GM21737 (cell line): ENCODE data around the gene COQ7.

ENCODE experiments used
- ATAC-seq: cut with Tn5 transposase; IDR thresholded peaks from one replicate; pipeline ENCODE4 v1.9.1; 2021; ENCODE audit warnings: mild to moderate bottlenecking, moderate library complexity; ENCODE audit not compliant: unreplicated experiment

Gene COQ7

DNA sequence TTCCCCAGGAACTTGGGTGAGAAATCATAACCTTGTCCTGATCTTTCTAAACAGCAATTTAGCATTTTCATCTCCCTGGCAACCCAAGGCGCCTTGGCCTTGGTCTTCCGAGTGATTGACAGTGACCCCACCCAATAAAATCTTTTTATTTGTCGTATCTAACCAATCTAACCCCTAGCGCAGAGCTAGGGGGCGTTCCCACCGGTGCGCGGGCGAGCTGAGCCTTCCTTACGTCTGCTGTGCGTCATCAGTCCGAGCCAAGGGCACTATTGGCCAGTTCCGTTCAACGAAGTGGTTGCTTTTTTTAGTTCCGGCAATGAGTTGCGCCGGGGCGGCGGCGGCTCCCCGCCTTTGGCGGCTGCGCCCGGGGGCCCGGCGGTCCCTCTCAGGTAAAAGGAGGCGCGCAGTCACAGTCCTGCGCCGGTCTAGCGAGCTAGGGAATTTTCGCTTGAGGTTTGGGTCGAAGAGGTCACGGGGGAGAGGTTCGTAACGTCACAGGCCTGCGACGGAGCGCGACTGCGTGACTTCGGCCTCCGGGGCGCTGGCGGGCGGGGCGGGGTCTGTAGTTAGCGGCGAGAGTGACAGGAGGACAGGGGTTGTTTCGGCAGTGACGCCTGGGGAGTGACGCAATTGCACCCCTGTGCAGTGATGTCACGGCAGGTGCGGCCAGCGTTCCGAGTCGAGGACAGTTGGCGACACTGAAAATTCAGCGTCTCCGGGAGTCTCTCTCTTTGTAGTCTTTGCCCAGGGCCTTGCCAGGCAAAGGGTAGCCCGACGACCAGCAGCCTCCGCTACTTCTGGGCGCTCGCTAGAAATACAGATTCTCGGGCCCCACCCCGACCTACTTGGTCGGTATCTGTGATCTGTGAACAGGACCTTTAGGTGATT, at the start of gene COQ7:
TSS of gene COQ7 (plus strand) at position 266 of the 888 bp plus-strand sequence. CDS start at position 317, 51 bp downstream.
- ATAC-seq: peak; percentile 83

- ATAC-seq: no peak
Observed at GRCh38 chr16:19020689-19021088, 46.7 kb upstream of the COQ7 start.

DNA sequence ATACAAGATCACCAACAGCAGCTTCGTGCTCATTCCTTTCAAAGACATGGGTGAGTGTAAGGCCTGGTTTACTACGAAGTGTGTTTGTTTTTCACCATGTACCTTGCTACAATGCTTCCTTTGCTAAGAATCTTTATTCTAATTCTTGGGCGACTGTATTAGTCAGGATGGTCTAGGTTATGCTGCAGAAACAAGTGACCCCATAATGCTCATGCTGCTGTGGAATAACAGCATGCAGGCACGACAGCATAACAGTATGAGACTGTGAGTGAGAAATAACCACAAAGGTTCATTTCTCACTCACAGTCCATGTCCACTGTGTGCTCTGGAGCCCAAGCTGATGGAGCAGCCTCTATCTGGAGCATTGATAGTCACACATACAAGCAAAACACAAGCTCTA, 45.7 kb upstream of the COQ7 start:
- ATAC-seq: no peak

DNA sequence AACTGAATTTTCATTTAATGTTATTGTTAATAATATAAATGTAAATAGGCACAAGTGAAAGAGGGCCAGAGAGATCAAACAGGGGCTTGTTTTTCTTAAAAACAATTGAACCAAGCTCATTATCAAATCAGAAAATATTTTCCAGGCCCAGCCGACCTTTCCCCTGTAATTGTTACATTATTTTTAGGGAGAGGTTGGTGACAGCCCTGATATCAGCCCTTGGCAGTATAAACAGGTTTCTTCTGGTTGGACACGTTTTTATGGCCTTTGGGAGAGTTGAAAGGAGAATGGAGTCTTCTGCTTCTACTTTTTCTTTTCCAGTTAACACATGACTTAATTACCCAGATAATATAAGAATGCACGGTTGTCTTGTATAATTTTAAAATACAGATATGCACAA, 40.0 kb upstream of the COQ7 start:
- ATAC-seq: no peak

DNA sequence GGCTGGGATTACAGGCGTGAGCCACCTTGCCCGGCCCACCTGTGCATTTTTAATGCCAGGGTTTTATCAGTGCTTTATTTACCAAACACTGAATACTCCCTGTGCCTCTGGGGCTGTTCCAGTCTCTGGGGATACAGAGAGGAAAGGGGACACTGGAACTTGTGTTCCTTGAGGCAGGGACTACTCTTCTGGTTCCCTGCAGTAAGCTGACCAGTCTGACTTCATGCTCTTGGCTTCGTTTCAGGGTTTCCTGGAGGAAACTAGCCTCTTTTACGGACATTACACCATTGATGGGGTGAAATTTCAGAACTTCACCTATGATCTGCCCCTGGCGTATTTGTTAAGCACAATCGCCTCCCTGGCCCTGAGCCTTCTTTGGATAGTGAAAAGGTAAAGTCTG, 37.4 kb upstream of the COQ7 start:
- ATAC-seq: no peak

DNA sequence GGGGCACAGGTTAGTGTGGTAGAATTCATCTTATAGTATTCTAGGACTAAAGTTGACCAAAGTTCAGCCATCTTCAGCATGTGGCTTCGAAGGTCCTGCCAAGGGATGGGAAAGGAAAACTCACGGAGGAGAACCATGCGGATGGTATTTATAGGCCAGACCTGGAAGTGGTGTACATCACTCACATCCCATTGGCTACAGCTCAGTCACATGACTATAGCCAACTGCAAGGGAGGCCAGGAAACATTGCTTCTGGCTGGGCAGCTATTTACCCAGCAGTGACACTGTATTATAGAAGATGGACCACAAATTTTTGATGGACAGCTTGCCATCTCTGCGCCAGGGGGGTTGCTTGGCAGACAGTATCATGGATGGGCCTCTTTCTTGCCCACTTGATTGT, 35.7 kb upstream of the COQ7 start:
- ATAC-seq: no peak

DNA sequence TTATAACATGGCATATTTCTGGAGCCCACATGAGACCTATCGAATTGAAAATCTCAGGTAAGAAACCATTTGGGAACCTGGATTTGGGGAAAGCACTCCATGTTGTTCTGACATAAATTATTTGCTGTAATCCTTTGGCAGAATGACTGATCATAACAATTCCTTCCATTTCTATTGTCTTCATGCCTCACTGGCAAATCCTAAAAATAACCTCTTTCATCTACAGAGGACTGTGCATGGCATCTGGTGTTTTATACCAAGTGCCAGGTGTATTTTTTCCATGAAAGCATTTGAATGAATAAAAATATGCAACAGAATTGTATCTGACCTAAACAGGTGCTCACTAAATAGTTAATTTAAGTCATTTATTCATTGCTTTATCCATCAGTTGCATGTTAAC, 33.7 kb upstream of the COQ7 start:
- ATAC-seq: no peak

DNA sequence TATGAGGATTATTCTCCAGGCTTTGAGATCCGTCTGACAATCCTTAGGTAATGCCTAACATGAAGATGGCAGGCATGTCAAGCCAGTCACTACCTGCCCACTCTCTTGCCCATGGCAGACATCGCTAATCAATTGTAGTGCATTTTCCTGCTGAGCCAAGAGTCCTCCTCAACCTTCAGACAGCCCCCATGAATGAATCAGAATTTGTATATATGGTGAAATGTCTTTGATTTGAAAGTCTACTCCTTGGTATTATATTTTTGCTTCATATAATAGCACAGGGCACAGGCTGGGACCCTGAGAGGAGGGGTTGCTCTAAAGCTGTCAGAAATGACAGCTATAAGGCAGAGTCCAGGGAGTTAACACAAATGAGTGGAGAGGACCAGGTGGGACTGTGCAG, 27.0 kb upstream of the COQ7 start:
- no peak for ATAC-seq

- no peak for ATAC-seq
Observed at GRCh38 chr16:19044769-19045168, 22.6 kb upstream of the COQ7 start.

GRCh38 chr16:19046062-19046461, 21.4 kb upstream of the COQ7 start:
- ATAC-seq: no peak

- ATAC-seq: no peak
Observed at GRCh38 chr16:19062706-19063105, 4.7 kb upstream of the COQ7 start.

- no peak for ATAC-seq
Observed at GRCh38 chr16:19066988-19067348, 446 bp upstream of the COQ7 start.

- no peak for ATAC-seq
Observed at GRCh38 chr16:19068237-19068815, 912 bp downstream of the COQ7 start.

DNA sequence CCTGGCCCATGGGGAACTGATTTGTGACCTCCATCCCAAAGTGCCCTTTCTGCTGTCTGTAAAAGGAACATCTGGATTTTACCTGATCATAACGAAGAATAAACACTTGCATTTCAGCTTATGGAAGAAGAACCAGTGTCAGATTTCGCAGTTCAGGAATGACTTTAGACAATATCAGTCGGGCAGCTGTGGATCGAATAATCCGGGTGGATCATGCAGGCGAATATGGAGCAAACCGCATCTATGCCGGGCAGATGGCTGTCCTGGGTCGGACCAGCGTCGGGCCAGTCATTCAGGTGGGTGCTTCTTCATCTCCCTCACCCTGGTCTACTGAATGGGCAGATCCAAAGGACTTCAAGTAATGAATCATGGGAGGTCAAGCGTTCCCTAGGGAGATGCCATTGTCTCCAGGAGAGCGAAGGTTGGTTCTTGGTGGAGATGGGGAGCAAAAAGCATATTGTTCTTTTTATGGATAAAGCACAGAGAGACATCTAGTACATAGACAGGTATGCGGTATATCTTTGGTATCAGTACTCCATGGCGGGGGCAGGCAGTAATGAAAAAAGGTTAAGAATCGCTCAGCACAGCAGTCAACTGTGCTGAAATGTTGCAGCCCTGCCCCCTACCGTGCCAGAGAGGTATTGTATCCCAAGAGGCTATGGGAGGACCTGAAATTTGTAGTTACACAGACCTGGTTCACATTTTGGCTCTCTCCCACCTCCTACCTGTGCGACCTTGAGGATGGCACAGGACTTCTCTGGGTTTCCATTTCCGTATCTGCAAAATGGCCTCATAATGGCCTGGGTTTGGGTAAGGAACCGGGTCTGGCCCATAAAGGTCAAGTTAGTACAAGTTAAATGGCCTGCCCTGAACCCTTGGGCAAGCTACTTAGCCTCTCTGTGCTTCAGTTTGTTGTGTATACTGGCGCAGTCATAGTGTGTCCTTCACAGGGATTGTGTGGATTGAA, 4.7 kb downstream of the COQ7 start:
- ATAC-seq: no peak

DNA sequence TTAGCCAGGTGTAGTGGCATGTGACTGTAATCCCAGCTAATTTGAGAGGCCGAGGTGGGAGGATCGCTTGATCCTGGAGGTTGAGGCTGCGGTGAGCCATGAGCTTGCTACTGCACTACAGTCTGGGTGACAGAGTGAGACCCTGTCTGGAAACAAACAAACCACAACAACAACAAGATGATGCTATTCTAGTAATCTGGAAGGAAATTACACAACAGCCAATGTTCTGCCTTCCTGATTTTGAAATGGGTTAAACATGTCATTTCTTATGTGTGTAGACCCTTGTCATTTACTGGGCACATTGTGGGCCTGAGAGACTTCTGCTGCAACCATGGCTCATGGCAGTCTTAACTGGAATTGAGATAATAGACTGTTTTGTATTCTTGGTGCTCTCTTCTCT, 5.9 kb downstream of the COQ7 start:
- no peak for ATAC-seq

GRCh38 chr16:19073863-19074262, 6.4 kb downstream of the COQ7 start:
- no peak for ATAC-seq

DNA sequence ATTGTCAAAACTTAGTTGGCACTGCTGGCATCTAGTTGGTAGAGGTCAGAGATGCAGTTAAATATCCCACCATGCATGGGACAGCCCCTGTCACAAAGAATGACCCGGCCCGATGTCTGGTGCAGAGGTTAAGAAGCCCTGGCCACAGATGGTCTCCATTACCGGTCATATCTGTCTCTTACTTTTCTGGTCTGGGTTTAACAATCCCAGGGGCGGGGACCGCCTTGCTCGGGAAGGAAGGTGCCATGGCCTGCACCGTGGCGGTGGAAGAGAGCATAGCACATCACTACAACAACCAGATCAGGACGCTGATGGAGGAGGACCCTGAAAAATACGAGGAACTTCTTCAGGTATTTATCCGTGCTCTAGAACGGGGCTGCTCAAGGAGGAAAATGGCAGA, 8.1 kb downstream of the COQ7 start:
- ATAC-seq: no peak

DNA sequence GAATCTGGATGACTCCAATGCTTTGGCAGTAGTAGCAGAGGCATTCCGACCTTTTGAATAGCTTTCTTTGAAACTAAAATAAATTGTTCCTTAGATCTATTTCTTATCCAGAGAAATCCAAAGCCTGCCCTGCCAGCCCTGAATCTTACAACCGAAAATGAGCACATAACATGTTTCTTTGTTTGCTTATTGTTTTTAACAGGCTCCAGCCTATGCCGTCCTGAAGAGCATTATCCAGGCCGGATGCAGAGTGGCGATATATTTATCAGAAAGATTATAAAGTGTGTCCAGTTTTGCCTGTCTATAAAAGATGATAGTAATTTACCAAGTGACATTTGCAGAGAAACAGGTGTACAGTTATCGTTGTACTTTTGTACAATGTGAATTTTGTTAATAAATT, 10.5 kb downstream of the COQ7 start:
- ATAC-seq: no peak

DNA sequence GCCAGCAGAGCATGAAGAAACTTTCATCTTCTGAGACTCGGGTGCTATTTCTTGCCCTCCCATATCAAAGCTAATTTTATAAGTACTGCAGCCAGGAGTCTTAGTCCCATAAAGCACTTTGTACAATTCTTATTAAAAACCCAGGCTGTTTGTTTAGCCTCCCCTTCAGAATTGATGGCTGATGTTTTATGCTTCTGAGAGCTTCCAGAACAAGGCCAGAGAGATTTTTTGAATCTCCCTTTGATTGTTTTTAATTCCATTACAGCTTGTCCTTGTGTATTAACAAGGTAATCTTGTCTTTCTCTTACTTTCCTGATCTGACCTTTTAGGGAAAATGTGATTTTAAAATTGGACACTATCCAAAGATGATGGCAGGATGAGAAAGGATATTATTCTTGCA, 16.3 kb downstream of the COQ7 start:
- no peak for ATAC-seq

- no peak for ATAC-seq
Observed at GRCh38 chr16:19084139-19084538, 16.7 kb downstream of the COQ7 start.

DNA sequence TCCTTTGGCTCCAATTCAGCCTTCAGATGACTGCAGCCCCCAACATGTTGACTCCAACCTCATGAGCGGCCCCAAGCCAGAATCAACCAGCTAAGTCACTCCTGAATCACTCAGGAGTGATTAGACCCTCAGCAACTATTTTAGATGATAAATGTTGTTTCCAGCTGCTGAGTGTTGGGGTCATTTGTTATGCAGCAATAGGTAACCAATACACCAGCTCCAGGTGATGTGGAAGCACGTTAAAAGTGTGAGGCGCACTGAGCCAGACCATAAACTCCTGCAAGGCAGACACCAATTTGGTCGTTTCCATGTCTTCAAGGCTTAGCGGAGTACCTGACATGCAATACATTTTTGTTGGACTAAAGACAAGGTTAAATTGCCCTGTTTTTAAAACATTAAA, 17.5 kb downstream of the COQ7 start:
- ATAC-seq: no peak
